Keratinocyte (primary cell): ENCODE data around the gene NTNG1. TPM values are rescaled to one million over a fixed set of nuclear protein-coding genes. Genes with fewer than 3 reads are reported as not detected.

ENCODE experiments used
- DNase-seq: peaks from one replicate; pipeline ENCODE4 v3.0.0-alpha.2; 2011; ENCODE audit warnings: low read depth, missing footprints, low spot score
- FAIRE-seq: peaks from 2 replicates; lab custom pipeline; 2011; peaks lifted over from hg19 to GRCh38; lab: Jason Lieb, UNC
- H2AFZ ChIP-seq: 2 replicates; pipeline ENCODE4 v1.6.0; 2012; ENCODE audit warnings: low read length, control low read depth, inconsistent platforms; ENCODE audit not compliant: control insufficient read depth
- H3K27ac ChIP-seq: 2 replicates; pipeline ENCODE4 v1.5.1; 2011; ENCODE audit warnings: low read length; ENCODE audit not compliant: control insufficient read depth, insufficient read depth
- H3K27me3 ChIP-seq: 3 replicates; pipeline ENCODE4 v1.6.0; 2011; ENCODE audit warnings: low read length; ENCODE audit not compliant: control insufficient read depth, insufficient read depth; ENCODE audit errors: extremely low read depth
- H3K36me3 ChIP-seq, 2 experiments: 2 replicates in 1 of 2; 3 replicates in 1 of 2; pipeline ENCODE4 v1.5.1; 2011; ENCODE audit warnings: low read length in 2 of 2, mild to moderate bottlenecking in 1 of 2; ENCODE audit not compliant: control insufficient read depth in 2 of 2, insufficient read depth in 2 of 2; ENCODE audit errors: extremely low read depth in 1 of 2
- H3K4me1 ChIP-seq: 3 replicates; pipeline ENCODE4 v1.5.1; 2011; ENCODE audit warnings: low read length; ENCODE audit not compliant: control insufficient read depth, insufficient read depth; ENCODE audit errors: extremely low read depth
- H3K4me2 ChIP-seq: 3 replicates; pipeline ENCODE4 v1.6.0; 2011; ENCODE audit warnings: low read depth, low read length; ENCODE audit not compliant: control insufficient read depth, insufficient read depth; ENCODE audit errors: extremely low read depth
- H3K4me3 ChIP-seq, 3 experiments: fragments of 200-600 bp in 1 of 3; sonication (generic) in 1 of 3; 2 replicates in 2 of 3; 3 replicates in 1 of 3; pipeline ENCODE4 v1.5.1; 2011 to 2016; ENCODE audit warnings: low read length in 3 of 3, mild to moderate bottlenecking in 3 of 3, control low read depth in 2 of 3, inconsistent platforms in 1 of 3, low read depth in 1 of 3, mixed read lengths in 1 of 3, mixed run types in 1 of 3, moderate library complexity in 1 of 3; ENCODE audit not compliant: control insufficient read depth in 2 of 3, insufficient read depth in 2 of 3; ENCODE audit errors: extremely low read depth in 1 of 3
- H3K79me2 ChIP-seq: 2 replicates; pipeline ENCODE4 v1.6.0; 2012; ENCODE audit warnings: low read length; ENCODE audit not compliant: control insufficient read depth, insufficient read depth
- H3K9ac ChIP-seq: 3 replicates; pipeline ENCODE4 v1.6.0; 2011; ENCODE audit warnings: low read length; ENCODE audit not compliant: control insufficient read depth, insufficient read depth; ENCODE audit errors: extremely low read depth
- H3K9me1 ChIP-seq: 3 replicates; pipeline ENCODE4 v1.6.0; 2011; ENCODE audit warnings: low read length; ENCODE audit not compliant: control insufficient read depth, insufficient read depth; ENCODE audit errors: extremely low read depth
- H3K9me3 ChIP-seq: 2 replicates; pipeline ENCODE4 v1.5.1; 2012; ENCODE audit warnings: low read depth, low read length; ENCODE audit not compliant: control insufficient read depth
- H4K20me1 ChIP-seq: 3 replicates; pipeline ENCODE4 v1.6.0; 2011; ENCODE audit warnings: low read length; ENCODE audit not compliant: control insufficient read depth, insufficient read depth; ENCODE audit errors: extremely low read depth
- CTCF ChIP-seq, 3 experiments: IDR thresholded peaks in 1 of 3; conservative IDR thresholded peaks in 1 of 3; optimal IDR thresholded peaks in 1 of 3; 2 replicates in 2 of 3; 3 replicates in 1 of 3; pipeline versions ENCODE3 to v1.5.1; 2011; ENCODE audit warnings: low read length in 3 of 3, mild to moderate bottlenecking in 3 of 3, moderate library complexity in 2 of 3, control low read depth in 1 of 3, inconsistent platforms in 1 of 3; ENCODE audit not compliant: insufficient read depth in 2 of 3; ENCODE audit errors: extremely low read depth in 1 of 3
- EZH2 ChIP-seq: IDR thresholded peaks from one replicate; pipeline ENCODE4 v1.6.1; 2012; ENCODE audit warnings: inconsistent platforms, mild to moderate bottlenecking, low read length, moderate library complexity
- dilution Hi-C: fragments of 300-500 bp; cut with MboI; formaldehyde crosslinking; loops from one replicate; pipeline ENCODE4 v1.7.0; 2020; ENCODE audit warnings: low sequenced_read_pairs; ENCODE audit not compliant: extremely low pct_ligation_motif_present
- polyA plus RNA-seq, 5 experiments: library from polyadenylated mRNA; depleted of rRNA in 3 of 5; stranded (reverse) in 3 of 5; stranded (forward) in 1 of 5; unstranded in 1 of 5; fragments of >200 nt; gene quantifications; 1 replicate in 1 of 5; 2 replicates in 3 of 5; 3 replicates in 1 of 5; pipeline versions ENCODE4 v1.2.1 to v1.2.3, GENCODE V29; 2011 to 2012; ENCODE audit warnings: missing spikeins in 2 of 5, low read depth in 1 of 5, low replicate concordance in 1 of 5

Gene NTNG1
- polyA plus RNA-seq, 1 donor (not counting 4 experiments of a cell fraction or from before 2014, with no cell fraction given): 8.1 TPM

GRCh38 chr1:107493111-107493716 lies 352.4 kb downstream of the NTNG1 start:
- Histone ChIP-seq H3K9me3 (no peaks in the 10 kb centered on the region), H2AFZ (no peak overlapping the region), H3K27ac (no peak overlapping the region), H3K4me2 (no peak overlapping the region), H3K27me3 (no peaks in the 10 kb centered on the region), H4K20me1 (no peaks in the 10 kb centered on the region), H3K4me1 (no peaks in the 10 kb centered on the region), H3K4me3 (no peak overlapping the region), H3K36me3 (no peaks in the 10 kb centered on the region), H3K9me1 (no peaks in the 10 kb centered on the region), H3K79me2 (no peaks in the 10 kb centered on the region), H3K9ac (no peak overlapping the region)
- DNase-seq (no peak), FAIRE-seq (no peak)
- dilution Hi-C loops: no loop called here
- TF ChIP-seq CTCF (optimal IDR thresholded peaks at IDR 0.05 in 1 of 3, IDR thresholded peaks at IDR 0.05 in 1 of 3, conservative IDR thresholded peaks at IDR 0.05 in 1 of 3; ENCODE audit: extremely low read depth in 1 of 3, insufficient read depth in 2 of 3, low read length in 3 of 3) (no peak), EZH2 (no peak)

- dilution Hi-C loops: no loop called here
- no peak overlapping the region for H3K9ac ChIP-seq
- no peak for DNase-seq
- H3K4me2 ChIP-seq: no peak overlapping the region
- H3K27ac ChIP-seq: no peak overlapping the region
- no peaks in the 10 kb centered on the region for H4K20me1 ChIP-seq
- H3K9me3 ChIP-seq: no peaks in the 10 kb centered on the region
- FAIRE-seq: no peak
- no peaks in the 10 kb centered on the region for H3K36me3 ChIP-seq
- no peak overlapping the region for H2AFZ ChIP-seq
- H3K4me3 ChIP-seq: no peak overlapping the region
- no peaks in the 10 kb centered on the region for H3K9me1 ChIP-seq
- no peaks in the 10 kb centered on the region for H3K79me2 ChIP-seq
- TF ChIP-seq CTCF (optimal IDR thresholded peaks at IDR 0.05 in 1 of 3, IDR thresholded peaks at IDR 0.05 in 1 of 3, conservative IDR thresholded peaks at IDR 0.05 in 1 of 3; ENCODE audit: extremely low read depth in 1 of 3, insufficient read depth in 2 of 3, low read length in 3 of 3) (no peak), EZH2 (no peak)
- H3K27me3 ChIP-seq: no peaks in the 10 kb centered on the region
- H3K4me1 ChIP-seq: no peaks in the 10 kb centered on the region
Observed at GRCh38 chr1:107494061-107494460, 353.2 kb downstream of the NTNG1 start.
